MCF 10A (cell line): ENCODE results near the gene BUD31. TPM values are rescaled to one million over a fixed set of nuclear protein-coding genes. Genes with fewer than 3 reads are reported as not detected.
"Not testable (repeated sequence)": the region's sequence is repeated elsewhere in the genome, so short reads cannot be mapped to it uniquely, and the experiment has no call there.

Experiments used
- BruUV-seq: library from RNA; stranded (reverse); fragments of 400-500 nt; replicated peaks from 2 replicates; lab custom pipeline; 2021; lab: Mats Ljungman, UMichigan
- CTCF ChIA-PET: fragments of 300-600 bp; sonication (Branson Sonifier 250); formaldehyde crosslinking; extraction: SDS; loops from one replicate; lab custom pipeline; 2021; ENCODE audit warnings: antibody characterized with exemption, inconsistent platforms; lab: Yijun Ruan, JAX
- POLR2A ChIA-PET: fragments of 300-600, 350-650 bp; sonication (Branson Sonifier 250); formaldehyde crosslinking; extraction: SDS; loops from one replicate; lab custom pipeline; 2020; ENCODE audit warnings: antibody characterized with exemption, inconsistent platforms; lab: Yijun Ruan, JAX
- DNase-seq: peaks from one replicate; pipeline ENCODE4 v3.0.0-alpha.2; 2018; ENCODE audit not compliant: unreplicated experiment
- H3K27ac Mint-ChIP-seq: one replicate; pipeline ENCODE4 v1.8.0; 2022; ENCODE audit warnings: mild to moderate bottlenecking, low read depth, mixed read lengths; ENCODE audit not compliant: unreplicated experiment
- H3K27me3 Mint-ChIP-seq: one replicate; pipeline ENCODE4 v1.8.0; 2022; ENCODE audit warnings: mixed read lengths; ENCODE audit not compliant: insufficient read depth, unreplicated experiment
- H3K36me3 Mint-ChIP-seq: one replicate; pipeline ENCODE4 v1.8.0; 2022; ENCODE audit warnings: mild to moderate bottlenecking, moderate library complexity, mixed read lengths; ENCODE audit not compliant: insufficient read depth, unreplicated experiment
- H3K4me1 Mint-ChIP-seq: one replicate; pipeline ENCODE4 v1.8.0; 2022; ENCODE audit warnings: mixed read lengths; ENCODE audit not compliant: insufficient read depth, unreplicated experiment
- H3K4me3 Mint-ChIP-seq: one replicate; pipeline ENCODE4 v1.8.0; 2022; ENCODE audit warnings: mild to moderate bottlenecking, moderate library complexity, mixed read lengths; ENCODE audit not compliant: unreplicated experiment
- H3K9me3 Mint-ChIP-seq: one replicate; pipeline ENCODE4 v1.8.0; 2022; ENCODE audit warnings: mixed read lengths; ENCODE audit not compliant: unreplicated experiment
- intact Hi-C: fragments of 100-400 bp; cut with micrococcal nuclease; formaldehyde crosslinking; loops from 2 replicates; pipeline ENCODE4 v1.14.1; 2022
- total RNA-seq: library from RNA; stranded (reverse); gene quantifications from 2 replicates; pipeline ENCODE4 v1.2.3, GENCODE V29; 2022
- TF ChIP-seq, protein P1 (sequence below): fragments of 200-600 bp; IDR thresholded peaks from one replicate; pipeline ENCODE4 v1.8.0; 2022; ENCODE audit warnings: antibody characterized with exemption, mild to moderate bottlenecking; ENCODE audit not compliant: unreplicated experiment

The BUD31 gene
- total RNA-seq, 1 experiment from 2014 or later = 224 TPM

GRCh38 chr7:99428972-99429566 lies 20.3 kb downstream of the BUD31 start:
- H3K9me3 Mint-ChIP-seq = no peaks in the 10 kb centered on the region
- TF ChIP-seq, protein P1, sequence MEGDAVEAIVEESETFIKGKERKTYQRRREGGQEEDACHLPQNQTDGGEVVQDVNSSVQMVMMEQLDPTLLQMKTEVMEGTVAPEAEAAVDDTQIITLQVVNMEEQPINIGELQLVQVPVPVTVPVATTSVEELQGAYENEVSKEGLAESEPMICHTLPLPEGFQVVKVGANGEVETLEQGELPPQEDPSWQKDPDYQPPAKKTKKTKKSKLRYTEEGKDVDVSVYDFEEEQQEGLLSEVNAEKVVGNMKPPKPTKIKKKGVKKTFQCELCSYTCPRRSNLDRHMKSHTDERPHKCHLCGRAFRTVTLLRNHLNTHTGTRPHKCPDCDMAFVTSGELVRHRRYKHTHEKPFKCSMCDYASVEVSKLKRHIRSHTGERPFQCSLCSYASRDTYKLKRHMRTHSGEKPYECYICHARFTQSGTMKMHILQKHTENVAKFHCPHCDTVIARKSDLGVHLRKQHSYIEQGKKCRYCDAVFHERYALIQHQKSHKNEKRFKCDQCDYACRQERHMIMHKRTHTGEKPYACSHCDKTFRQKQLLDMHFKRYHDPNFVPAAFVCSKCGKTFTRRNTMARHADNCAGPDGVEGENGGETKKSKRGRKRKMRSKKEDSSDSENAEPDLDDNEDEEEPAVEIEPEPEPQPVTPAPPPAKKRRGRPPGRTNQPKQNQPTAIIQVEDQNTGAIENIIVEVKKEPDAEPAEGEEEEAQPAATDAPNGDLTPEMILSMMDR = no peak
- DNase-seq = no peak
- POLR2A ChIA-PET = no interaction called here
- no peaks in the 10 kb centered on the region for H3K4me1 Mint-ChIP-seq
- CTCF ChIA-PET = interaction anchor here (0.9 kb wide), 1 partner anchor 14 kb away, joined by 4 read pairs; no protein-coding TSS in a partner anchor
- H3K27ac Mint-ChIP-seq = no peak overlapping the region
- H3K36me3 Mint-ChIP-seq = peaks cover 51% of the 10 kb centered on the region
- H3K27me3 Mint-ChIP-seq = no peaks in the 10 kb centered on the region
- intact Hi-C loops = no loop called here
- BruUV-seq = no TSS peak
- no peak overlapping the region for H3K4me3 Mint-ChIP-seq

- Mint-ChIP-seq H3K4me3 (no peak overlapping the region), H3K27me3 (no peaks in the 10 kb centered on the region), H3K36me3 (peaks cover 57% of the 10 kb centered on the region), H3K9me3 (no peaks in the 10 kb centered on the region), H3K27ac (no peak overlapping the region), H3K4me1 (no peaks in the 10 kb centered on the region)
- intact Hi-C loops = no loop called here
- no TSS peak for BruUV-seq
- ChIA-PET CTCF (interaction anchor here (0.9 kb wide), 1 partner anchor 14 kb away, joined by 4 read pairs; no protein-coding TSS in a partner anchor), POLR2A (interaction anchor here (1.2 kb wide), 1 partner anchor 19 kb away, joined by 5 read pairs; no protein-coding TSS in a partner anchor)
- TF ChIP-seq, protein P1 = no peak
- no peak for DNase-seq
These were observed 21.0 kb downstream of the BUD31 start for GRCh38 chr7:99429756-99430155.

DNA sequence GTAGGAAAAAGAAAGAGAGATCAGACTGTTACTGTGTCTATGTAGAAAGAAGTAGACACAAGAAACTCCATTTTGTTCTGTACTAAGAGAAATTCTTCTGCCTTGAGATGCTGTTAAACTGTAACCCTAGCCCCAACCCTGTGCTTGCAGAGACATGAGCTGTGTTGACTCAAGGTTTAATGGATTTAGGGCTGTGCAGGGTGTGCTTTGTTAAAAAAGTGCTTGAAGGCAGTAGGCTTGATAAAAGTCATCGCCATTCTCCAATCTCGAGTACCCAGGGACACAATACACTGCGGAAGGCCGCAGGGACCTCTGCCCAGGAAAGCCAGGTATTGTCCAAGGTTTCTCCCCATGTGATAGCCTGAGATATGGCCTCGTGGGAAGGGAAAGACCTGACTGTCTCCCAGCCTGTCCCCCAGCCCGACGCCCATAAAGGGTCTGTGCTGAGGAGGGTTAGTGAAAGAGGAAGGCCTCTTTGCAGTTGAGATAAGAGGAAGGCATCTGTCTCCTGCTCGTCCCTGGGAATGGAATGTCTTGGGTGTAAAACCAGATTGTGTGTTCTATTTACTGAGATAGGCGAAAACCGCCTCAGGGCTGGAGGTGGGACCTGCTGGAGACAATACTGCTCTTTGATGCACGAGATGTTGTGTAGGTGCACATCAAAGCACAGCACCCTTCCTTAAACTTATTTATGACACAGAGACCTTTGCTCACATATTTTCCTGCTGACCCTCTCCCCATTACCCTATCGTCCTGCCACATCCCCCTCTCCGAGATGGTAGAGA lies 23.2 kb downstream of the BUD31 start:
- H3K27me3 Mint-ChIP-seq, DNase-seq, H3K4me1 Mint-ChIP-seq, intact Hi-C loops, H3K27ac Mint-ChIP-seq, H3K9me3 Mint-ChIP-seq, POLR2A ChIA-PET, BruUV-seq, CTCF ChIA-PET, H3K4me3 Mint-ChIP-seq: not testable (repeated sequence)
- H3K36me3 Mint-ChIP-seq = peaks cover 63% of the 10 kb centered on the region

DNA sequence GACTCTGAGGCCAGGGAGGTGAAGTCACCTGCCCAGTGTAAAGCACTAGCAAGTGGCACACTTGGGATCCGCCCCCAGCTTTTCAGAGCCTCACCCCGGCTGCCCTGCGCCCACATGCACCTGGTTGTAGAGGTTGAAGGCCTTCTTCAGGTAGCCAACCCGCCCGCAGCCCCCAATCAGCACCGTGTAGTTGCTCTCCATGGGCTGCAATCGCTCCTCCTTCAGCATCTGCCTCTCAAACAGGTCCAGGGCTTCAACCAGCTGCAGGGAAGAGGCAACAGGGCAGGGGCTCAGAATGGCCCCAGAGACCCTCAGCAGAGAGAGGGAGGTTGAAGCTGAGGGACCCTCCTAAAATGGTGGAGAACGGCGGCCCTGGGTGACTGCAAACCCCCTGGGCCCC lies 24.4 kb downstream of the BUD31 start:
- BruUV-seq = no TSS peak
- H3K36me3 Mint-ChIP-seq = peaks cover 57% of the 10 kb centered on the region
- H3K4me1 Mint-ChIP-seq = no peaks in the 10 kb centered on the region
- intact Hi-C loops = no loop called here
- CTCF ChIA-PET = interaction anchor here (0.5 kb wide), 1 partner anchor 591 kb away, joined by 3 read pairs; no protein-coding TSS in a partner anchor
- POLR2A ChIA-PET = interaction anchor here (0.7 kb wide), 2 partner anchors 24 to 34 kb away, joined by 3 read pairs; partner anchors contain the start of gene BUD31
- no peak overlapping the region for H3K27ac Mint-ChIP-seq
- H3K9me3 Mint-ChIP-seq = no peaks in the 10 kb centered on the region
- no peaks in the 10 kb centered on the region for H3K27me3 Mint-ChIP-seq
- TF ChIP-seq, protein P1 = no peak
- DNase-seq = no peak
- H3K4me3 Mint-ChIP-seq = no peak overlapping the region
